Renal cortex interstitium (tissue), 11 donors: ENCODE results near the gene NUCB1. TPM values are rescaled to one million over a fixed set of nuclear protein-coding genes. Genes with fewer than 3 reads are reported as not detected.
A peak's percentile ranks its signal among the peaks of the same experiment; 100 is the strongest.
"Not testable (repeated sequence)": the region's sequence is repeated elsewhere in the genome, so short reads cannot be mapped to it uniquely, and the experiment has no call there.

ENCODE experiments used
- DNase-seq, 11 donors: peaks; one replicate each; pipeline ENCODE4 v3.0.0-alpha.2; 2013; ENCODE audit warnings: low read depth in 9 of 11, low spot score in 4 of 11; ENCODE audit errors: extremely low read depth in 1 of 11
- polyA plus RNA-seq, 3 donors: library from polyadenylated mRNA; unstranded; fragments of 120-200 nt; gene quantifications; one replicate each; pipeline ENCODE4 v1.2.1, GENCODE V29; 2013; ENCODE audit not compliant: insufficient read length in 3 of 3

NUCB1 gene
- polyA plus RNA-seq, 3 donors = 231 to 319 (median 307) TPM

- no peak for DNase-seq
These were observed 9.6 kb upstream of the NUCB1 start for GRCh38 chr19:48890551-48890950.

- DNase-seq = no peak
These were observed 4.9 kb upstream of the NUCB1 start for GRCh38 chr19:48895226-48895625.

- no peak for DNase-seq
These were observed 3.9 kb upstream of the NUCB1 start for GRCh38 chr19:48896191-48896720.

DNA sequence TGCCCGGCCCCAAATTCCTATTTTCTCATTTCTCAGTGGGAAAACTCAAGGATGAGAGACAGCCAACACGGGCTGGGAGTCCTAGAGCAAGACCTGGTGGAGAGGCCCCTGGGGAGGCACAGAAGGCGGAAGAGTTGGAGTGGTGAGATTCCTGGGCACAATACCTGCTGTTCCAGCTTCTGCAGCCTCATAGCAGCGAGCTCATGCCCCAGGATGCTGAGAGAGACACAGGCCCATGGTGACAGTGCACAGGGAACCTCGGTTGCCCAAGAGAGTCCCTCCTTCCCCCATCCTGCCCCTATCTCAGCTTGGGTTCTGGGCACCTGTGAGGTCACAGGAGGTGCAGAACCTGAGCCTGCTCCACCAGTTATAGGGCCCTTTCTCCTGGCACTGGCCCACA, 2.9 kb upstream of the NUCB1 start:
- DNase-seq = no peak

DNA sequence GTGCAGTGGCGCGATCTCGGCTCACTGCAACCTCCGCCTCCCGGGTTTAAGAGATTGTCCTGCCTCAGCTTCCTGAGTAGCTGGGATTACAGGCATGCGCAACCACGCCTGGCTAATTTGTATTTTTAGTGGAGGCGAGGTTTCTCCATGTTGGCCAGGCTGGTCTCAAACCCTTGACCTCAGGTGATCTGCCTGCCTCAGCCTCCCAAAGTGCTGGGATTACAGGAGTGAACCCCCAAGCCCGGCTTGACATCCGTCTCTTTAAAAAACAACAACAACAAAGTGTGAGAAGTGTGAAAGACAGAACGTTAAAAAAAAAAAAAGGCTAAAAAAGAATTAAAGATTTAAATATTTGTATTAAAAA, 744 bp upstream of the NUCB1 start:
- not testable (repeated sequence) for DNase-seq

DNA sequence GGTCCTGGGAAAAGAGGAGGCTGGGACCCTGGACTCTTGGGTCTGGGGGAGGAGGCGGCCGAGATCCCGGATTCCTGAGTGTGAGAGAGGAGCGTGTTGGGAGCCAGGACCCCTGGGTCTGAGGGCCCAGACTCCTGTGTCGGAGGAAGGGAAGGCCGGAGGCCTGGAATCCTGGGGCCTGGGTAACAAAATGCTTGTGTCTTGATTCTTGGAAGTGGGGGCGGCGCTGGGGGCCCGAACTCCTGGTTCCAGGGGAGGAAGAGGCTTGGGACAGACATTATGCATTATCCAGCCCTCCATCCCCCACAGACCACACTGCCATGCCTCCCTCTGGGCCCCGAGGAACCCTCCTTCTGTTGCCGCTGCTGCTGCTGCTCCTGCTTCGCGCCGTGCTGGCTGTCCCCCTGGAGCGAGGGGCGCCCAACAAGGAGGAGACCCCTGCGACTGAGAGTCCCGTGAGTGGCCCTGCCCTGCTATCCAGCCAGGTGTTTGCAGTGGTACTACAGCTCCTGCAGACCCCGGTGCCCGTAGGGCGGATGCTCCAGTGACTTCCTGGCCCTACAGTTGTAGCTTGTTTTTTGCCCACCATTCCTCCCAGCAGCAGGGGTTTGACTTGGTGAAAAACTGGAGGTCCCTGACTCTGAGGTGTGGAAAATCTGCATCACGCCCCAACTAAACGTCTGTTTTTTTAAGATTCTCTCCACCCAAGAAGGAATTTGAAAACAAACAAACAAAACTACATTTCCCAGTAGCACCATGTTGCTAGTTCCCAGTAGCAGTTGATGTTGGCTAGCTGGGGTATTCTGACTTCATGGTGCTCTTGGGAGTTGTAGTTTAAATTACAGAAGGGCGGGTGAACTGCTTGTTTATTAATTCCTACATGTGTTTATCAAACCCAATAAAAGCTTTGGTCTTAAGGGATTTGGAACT, 630 bp downstream of the NUCB1 start:
- no peak for DNase-seq

DNA sequence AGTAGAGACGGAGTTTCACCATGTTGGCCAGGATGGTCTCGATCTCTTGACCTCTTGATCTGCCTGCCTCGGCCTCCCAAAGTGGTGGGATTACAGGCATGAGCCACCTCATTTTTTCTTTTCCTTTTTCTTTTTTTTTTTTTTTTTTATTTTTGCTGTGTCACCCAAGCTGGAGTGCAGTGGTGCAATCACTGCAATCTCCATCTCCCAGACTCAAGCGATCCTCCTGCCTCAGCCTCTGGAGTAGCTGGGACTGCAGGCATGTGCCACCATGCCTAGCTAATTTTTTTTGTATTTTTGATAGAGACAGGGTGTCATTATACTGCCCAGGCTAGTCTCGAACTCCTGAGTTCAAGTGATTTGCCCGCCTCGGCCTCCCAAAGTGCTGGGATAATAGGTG, 2.2 kb downstream of the NUCB1 start:
- DNase-seq = not testable (repeated sequence)

DNA sequence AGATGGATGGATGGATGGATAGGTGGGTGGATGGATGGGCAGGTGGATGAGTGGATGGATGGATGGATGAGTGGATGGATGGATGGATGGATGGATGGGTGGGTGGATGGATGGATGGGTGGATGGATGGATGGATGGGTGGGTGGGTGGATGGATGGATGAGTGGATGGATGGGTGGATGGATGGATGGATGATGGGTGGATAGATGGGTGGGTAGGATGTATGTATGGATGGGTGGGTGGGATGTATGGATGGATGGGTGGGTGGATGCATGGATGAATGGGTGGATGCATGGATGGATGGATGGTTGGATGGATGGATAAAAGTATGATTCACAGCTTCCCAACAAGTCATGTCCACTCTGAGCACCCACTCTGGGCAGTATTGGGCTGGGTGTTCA, 3.7 kb downstream of the NUCB1 start:
- DNase-seq = not testable (repeated sequence)

DNA sequence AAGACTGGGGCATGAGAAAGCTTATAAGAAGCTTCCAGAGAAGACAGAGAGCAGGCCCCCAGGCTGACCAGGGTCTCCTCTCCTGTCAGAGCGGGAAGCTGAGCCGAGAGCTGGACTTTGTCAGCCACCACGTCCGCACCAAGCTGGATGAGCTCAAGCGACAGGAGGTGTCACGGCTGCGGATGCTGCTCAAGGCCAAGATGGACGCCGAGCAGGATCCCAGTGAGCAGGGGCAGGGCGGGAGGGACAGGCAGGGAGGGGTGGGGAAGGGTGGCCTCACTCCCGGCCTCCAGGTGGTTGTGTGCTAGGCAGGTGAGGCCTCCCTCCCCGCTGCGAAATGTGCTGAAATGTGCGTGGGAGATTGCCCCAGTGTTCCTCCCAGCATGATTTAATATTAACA, 5.6 kb downstream of the NUCB1 start:
- DNase-seq = no peak

DNA sequence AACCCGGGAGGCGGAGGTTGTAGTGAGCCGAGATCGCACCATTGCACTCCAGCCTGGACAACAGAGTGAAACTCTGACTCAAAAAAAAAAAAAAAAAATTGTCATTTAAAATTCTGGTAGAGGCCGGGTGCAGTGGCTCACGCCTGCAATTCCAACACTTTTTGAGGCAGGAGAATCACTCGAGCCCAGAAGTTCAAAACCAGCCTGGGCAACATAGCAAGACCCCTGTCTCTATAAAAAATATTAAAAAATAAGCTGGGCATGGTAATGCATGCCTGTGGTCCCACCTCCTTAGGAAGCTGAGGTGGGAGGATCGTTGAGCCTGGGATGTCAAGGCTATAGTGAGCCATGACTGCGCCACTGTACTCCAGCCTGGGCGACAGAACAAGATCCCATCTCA, 6.2 kb downstream of the NUCB1 start:
- no peak for DNase-seq

DNA sequence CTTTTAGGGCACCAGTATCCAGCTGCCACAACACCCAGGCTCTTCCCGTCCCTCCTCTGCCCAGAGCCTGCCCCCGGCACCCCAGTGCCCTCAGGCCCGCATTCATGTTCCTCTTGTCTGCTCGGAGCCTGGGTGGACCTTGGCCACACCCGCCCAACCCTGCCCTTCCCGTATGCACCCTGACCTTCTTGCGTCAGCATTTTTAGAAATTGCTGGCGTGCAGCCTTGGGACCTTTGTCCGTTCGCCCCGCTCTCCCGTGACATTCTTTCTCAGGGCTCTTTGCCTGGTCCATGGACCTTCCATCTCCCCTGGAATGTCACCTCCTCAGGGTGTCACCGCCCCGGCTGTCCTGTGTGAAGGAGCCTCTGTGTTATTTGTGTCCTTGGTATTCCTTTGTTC, 7.6 kb downstream of the NUCB1 start:
- DNase-seq = peak in 1 of 11 donors; percentile 37

GRCh38 chr19:48909424-48910077, 9.4 kb downstream of the NUCB1 start:
- DNase-seq = not testable (repeated sequence)

DNA sequence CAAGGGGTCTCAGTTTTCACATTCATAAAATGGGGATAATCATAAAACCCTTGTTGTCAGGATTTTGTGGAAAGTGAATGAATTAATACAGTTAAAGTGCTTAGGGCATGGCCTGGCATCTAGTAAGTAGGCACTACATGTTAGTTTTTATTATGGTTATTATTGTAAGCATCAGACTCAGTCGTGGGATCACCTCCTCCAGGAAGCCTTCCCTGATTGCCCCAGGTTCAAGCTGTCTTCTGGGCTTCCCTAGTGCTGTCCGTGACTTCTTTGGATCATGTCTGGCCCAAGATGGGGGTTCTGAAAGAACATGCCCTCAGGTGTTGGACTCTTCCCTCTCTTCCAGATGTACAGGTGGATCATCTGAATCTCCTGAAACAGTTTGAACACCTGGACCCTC, 10.7 kb downstream of the NUCB1 start:
- no peak for DNase-seq

DNA sequence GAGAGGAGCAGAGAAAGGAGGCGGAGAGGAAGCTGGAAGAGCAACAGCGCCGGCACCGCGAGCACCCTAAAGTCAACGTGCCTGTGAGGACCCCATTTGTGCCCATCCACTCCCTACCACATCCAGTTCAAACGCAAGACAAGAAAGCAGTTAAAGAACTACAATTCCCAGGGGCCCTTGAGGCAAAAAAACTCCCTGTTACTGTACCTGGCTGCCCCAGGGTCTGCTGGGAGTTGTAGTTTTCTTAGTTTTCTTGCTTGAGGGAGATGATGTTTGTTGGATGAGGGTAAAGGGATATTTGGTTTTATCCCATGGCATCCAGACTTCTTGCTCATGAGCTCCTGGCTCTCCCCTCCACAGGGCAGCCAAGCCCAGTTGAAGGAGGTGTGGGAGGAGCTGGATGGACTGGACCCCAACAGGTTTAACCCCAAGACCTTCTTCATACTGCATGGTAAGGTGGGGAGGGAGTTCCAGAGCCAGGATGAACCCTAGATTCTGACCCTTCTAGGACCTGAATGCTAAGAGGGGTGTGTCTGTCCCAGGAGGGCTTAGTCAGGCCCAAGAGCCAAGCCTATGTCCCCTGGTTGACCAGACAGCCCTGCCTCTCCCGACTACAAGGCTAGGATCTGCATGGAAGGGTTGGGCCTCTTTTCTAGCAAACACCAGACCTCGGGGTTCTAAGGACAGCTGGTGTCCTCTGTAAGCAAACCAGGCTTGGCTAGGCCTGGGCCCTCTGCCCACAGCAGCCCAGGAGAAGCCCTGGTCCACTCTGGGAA, 13.2 kb downstream of the NUCB1 start:
- DNase-seq = no peak

DNA sequence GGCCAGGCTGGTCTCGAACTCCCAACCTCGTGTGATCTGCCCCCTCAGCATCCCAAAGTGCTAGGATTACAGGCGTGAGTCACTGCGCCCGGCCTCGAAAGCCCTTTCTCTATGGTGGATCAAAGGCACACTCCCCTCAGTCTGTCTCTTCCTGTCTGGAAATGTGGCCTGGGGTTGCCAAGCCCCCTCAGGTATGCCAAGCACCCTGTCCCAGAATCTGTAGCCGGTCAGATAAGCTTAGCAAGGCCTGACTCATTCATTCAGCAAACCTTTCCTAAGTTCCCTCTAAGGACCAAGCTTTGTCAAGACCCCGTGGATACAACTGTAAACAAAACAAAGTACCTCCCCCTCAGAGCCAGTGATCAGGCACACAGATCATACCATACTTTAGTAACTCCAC, 14.1 kb downstream of the NUCB1 start:
- no peak for DNase-seq

GRCh38 chr19:48915757-48916156, 15.6 kb downstream of the NUCB1 start:
- no peak for DNase-seq

DNA sequence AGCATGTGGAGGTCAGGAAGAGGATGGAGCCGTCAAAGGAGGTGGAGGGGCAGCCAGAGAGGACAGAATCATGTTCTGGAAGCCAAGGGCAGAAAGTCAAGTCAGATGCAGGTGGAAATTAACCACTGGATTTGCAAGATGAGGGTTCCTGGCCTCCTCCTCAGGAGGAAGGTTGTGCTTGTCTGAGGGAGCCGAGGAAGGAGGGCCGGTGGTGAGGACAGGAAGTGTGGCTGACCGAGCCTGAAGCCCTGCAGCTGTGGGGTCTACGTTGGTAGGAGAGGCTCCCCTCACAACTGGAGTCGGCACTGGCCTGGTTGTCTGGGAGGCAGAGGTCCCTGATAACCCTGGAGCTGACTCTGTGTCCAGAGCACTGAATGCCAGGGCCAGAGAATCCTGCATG, 18.0 kb downstream of the NUCB1 start:
- no peak for DNase-seq

- peak in 1 of 11 donors; percentile 15 for DNase-seq
These were observed 18.7 kb downstream of the NUCB1 start for GRCh38 chr19:48918801-48919247.

DNA sequence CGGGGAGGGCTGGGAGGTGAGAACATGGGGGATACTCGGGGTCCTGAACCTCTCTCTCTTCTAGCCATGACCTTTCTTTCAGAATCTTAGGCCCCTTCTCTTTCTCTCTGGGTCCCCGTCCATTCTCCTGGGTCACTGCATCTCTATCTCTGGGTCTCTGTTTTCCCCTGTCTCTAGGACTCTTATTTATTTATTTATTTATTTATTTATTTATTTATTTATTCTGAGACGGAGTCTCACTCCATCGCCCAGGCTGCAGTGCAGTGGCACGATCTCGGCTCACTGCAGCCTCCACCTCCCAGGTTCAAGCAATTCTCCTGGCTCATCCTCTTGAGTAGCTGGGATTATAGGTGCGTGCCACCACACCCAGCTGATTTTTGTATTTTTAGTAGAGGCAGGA, 19.2 kb downstream of the NUCB1 start:
- DNase-seq = not testable (repeated sequence)
